Inferior parietal cortex (tissue), 1 donor: Measurements from ENCODE around the gene CEP350.

Source experiments
- DNase-seq: peaks from one replicate; pipeline ENCODE4 v3.0.0-alpha.2; 2016; ENCODE audit errors: extremely low spot score

CEP350 gene

GRCh38 chr1:180062452-180062971 lies 107.9 kb downstream of the CEP350 start:
- DNase-seq = no peak

GRCh38 chr1:180065408-180065807 lies 110.8 kb downstream of the CEP350 start:
- DNase-seq = no peak

GRCh38 chr1:180066150-180066549 lies 111.5 kb downstream of the CEP350 start:
- DNase-seq = no peak

- no peak for DNase-seq
Observed at GRCh38 chr1:180070286-180070685, 115.7 kb downstream of the CEP350 start.

GRCh38 chr1:180071759-180072158 lies 117.1 kb downstream of the CEP350 start:
- no peak for DNase-seq

GRCh38 chr1:180080439-180080838 lies 125.8 kb downstream of the CEP350 start:
- DNase-seq = no peak

- DNase-seq = no peak
Observed at GRCh38 chr1:180081474-180081873, 126.9 kb downstream of the CEP350 start.

- DNase-seq = no peak
Observed at GRCh38 chr1:180083164-180083563, 128.6 kb downstream of the CEP350 start.

GRCh38 chr1:180084867-180085266 lies 130.3 kb downstream of the CEP350 start:
- no peak for DNase-seq

- DNase-seq = no peak
Observed at GRCh38 chr1:180085331-180085730, 130.7 kb downstream of the CEP350 start.

GRCh38 chr1:180092931-180093650 lies 138.5 kb downstream of the CEP350 start:
- no peak for DNase-seq

- no peak for DNase-seq
Observed at GRCh38 chr1:180094705-180095295, 140.2 kb downstream of the CEP350 start.

- DNase-seq = no peak
Observed at GRCh38 chr1:180096584-180097325, 142.1 kb downstream of the CEP350 start.

GRCh38 chr1:180097326-180097605 lies 142.7 kb downstream of the CEP350 start:
- DNase-seq = no peak

- DNase-seq = no peak
Observed at GRCh38 chr1:180101411-180101810, 146.8 kb downstream of the CEP350 start.

- DNase-seq = no peak
Observed at GRCh38 chr1:180103819-180104218, 149.2 kb downstream of the CEP350 start.

GRCh38 chr1:180112091-180112490 lies 157.5 kb downstream of the CEP350 start:
- DNase-seq = no peak

GRCh38 chr1:180112984-180113647 lies 158.5 kb downstream of the CEP350 start:
- DNase-seq = no peak

GRCh38 chr1:180114396-180114945 lies 159.9 kb downstream of the CEP350 start:
- DNase-seq = no peak

- DNase-seq = no peak
Observed at GRCh38 chr1:180116964-180117763, 162.6 kb downstream of the CEP350 start.

GRCh38 chr1:180117764-180118116 lies 163.1 kb downstream of the CEP350 start:
- no peak for DNase-seq
